GM21786 (cell line): ENCODE data around the gene FN3K.
"Not testable (repeated sequence)": the region's sequence is repeated elsewhere in the genome, so short reads cannot be mapped to it uniquely, and the experiment has no call there.

ENCODE experiments used
- ATAC-seq: cut with Tn5 transposase; IDR thresholded peaks from one replicate; pipeline ENCODE4 v1.9.1; 2021; ENCODE audit not compliant: unreplicated experiment

The FN3K gene

GRCh38 chr17:82772026-82772425 is 36.6 kb downstream of the FN3K start:
- ATAC-seq = no peak

- not testable (repeated sequence) for ATAC-seq
Observed at GRCh38 chr17:82774456-82774855, 39.0 kb downstream of the FN3K start.

DNA sequence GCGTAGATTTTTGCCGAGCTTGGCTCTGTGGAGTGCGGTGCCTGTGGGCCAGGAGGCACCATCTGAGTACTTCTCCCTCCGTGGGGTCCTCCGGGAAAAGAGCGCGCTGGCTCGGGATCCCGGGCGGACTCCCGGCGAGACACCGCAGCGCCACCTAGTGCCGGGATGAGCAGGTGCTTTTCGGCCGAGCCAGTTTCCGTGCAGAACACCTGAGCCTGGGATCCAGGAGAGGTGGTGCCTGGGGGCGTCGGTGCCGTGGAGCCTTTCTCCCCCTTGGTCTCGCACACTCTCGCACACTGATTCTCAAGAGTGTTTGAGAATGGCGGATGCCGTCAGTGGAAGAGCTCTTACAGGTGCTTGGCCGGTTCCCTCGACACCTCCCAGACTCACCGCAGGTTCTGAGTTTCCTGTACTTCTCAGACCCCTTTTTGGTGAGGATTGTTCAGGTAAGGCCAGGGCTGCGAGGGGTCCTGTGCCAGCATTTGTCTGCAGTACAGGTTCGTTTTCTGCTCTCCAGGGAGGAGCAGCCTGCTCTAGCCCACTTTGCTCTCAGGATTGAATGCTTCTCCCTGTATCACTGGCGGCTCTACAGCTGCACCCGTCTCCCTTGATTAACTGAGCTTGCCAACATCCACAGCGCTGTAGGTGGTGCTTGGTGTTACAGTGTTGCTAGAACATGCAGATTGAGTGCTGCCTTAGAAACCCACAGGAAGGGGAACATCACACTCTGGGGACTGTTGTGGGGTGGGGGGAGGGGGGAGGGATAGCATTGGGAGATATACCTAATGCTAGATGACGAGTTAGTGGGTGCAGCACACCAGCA is 39.8 kb downstream of the FN3K start:
- no peak for ATAC-seq

- no peak for ATAC-seq
Observed at GRCh38 chr17:82776454-82776853, 41.0 kb downstream of the FN3K start.

DNA sequence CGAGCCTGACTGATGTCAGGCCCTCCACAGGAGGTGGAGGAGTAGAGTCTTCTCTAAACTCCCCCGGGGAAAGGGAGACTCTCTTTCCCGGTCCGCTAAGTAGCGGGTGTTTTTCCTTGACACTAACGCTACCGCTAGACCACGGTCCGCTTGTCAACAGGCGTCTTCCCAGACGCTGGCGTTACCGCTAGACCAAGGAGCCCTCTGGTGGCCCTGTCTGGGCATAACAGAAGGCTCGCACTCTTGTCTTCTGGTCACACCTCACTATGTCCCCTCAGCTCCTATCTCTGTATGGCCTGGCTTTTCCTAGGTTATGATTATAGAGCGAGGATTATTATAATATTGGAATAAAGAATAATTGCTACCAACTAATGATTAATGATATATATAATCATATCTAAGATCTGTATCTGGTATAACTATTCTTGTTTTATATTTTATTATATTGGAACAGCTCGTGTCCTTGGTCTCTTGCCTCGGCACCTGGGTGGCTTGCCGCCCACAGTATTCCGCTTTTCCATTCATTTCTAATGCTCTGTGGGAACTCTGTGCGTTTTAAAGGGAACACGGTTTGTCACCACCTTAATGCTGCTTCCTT is 42.5 kb downstream of the FN3K start:
- ATAC-seq = not testable (repeated sequence)

DNA sequence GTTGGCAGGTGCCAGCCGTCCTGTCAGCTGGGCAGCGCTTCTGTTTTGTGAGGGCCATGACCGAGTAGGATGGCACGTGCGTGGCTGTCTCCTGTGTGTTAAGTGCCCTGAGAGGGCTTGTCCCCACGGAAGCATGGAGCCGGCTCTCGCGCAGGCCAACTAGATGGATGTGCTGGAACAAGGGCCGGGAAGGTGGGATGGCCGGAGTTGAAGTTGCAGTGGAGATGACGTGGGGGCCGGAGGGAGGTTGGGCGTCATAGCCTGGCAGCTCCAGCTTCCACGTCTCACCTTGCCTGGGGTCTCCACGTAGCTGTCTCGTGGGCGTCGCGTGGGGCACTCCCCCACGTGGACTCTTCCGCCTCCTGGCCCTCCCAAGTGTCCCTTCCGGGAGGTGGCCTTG is 44.1 kb downstream of the FN3K start:
- ATAC-seq = no peak

GRCh38 chr17:82780195-82780594 is 44.8 kb downstream of the FN3K start:
- no peak for ATAC-seq

DNA sequence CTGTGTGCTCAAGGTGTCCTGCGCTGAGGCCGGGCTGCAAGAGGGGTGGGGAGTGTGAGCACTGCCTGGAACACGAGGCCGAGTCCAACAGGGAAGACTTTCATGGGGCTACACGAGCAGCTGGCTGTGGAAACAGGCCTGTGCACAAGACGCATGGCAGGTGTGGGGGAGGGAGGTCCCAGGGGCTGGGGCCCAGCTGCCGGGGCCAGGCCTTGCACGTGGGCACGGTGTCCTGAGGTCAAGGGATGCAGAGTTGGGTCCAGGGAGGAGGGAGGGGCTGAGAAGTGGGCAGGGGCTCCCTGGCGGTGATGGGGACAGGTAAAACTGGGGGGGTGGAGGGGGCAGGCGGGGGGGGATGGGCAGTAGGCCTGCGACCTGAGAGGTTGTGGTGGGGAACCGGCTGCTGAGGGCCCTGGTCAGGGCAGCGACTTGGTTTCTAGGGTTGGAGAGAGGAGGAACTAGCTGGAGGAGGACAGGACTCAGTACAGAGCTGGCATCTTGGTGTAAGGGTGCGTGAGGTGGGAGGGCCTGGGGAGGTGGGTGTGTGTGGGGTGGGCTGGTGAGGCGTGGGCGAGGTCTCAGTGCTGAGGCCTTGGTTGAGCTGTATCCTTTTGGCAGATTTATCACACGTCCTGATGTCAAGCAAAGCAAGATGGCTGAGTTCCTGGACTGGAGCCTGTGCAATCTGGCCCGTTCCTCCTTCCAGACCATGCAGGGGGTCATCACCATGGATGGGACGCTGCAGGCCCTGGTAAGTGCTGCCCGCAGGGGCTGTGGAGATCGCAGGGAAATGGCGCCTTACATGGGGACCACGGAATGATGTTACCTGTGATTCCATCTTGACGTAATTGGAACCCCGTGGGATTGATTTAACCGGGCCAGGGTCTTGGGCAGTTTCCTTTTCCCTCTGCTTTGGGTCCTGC is 45.8 kb downstream of the FN3K start:
- no peak for ATAC-seq

- ATAC-seq = no peak
Observed at GRCh38 chr17:82781894-82782274, 46.5 kb downstream of the FN3K start.

DNA sequence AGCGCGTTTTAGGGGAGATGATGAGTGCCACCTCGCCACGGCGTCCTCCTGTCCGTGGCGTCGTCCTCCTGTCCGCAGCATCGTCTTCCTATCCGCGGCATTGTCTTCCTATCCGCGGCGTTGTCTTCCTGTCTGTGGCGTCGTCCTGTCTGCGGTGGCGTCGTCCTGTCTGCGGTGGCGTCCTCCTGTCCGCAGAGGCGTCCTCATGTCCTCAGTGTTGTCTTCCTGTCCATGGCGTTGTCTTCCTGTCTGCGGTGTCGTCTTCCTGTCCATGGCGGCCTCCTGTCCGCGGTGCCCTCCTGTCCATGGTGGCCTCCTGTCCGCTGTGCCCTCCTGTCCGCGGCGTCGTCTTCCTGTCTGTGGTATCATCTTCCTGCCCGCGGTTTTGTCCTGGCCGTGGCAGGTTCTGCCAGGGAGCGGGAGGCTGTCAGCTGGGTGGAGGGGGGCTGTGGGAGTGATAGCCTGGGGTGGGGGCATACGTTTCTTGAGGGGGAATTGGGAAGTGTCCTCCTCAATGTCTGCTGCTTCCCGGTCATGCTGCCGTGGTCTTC is 47.3 kb downstream of the FN3K start:
- no peak for ATAC-seq

GRCh38 chr17:82783498-82783897 is 48.1 kb downstream of the FN3K start:
- ATAC-seq = no peak

- ATAC-seq = not testable (repeated sequence)
Observed at GRCh38 chr17:82785581-82785980, 50.2 kb downstream of the FN3K start.

- ATAC-seq = no peak
Observed at GRCh38 chr17:82786427-82786826, 51.0 kb downstream of the FN3K start.

DNA sequence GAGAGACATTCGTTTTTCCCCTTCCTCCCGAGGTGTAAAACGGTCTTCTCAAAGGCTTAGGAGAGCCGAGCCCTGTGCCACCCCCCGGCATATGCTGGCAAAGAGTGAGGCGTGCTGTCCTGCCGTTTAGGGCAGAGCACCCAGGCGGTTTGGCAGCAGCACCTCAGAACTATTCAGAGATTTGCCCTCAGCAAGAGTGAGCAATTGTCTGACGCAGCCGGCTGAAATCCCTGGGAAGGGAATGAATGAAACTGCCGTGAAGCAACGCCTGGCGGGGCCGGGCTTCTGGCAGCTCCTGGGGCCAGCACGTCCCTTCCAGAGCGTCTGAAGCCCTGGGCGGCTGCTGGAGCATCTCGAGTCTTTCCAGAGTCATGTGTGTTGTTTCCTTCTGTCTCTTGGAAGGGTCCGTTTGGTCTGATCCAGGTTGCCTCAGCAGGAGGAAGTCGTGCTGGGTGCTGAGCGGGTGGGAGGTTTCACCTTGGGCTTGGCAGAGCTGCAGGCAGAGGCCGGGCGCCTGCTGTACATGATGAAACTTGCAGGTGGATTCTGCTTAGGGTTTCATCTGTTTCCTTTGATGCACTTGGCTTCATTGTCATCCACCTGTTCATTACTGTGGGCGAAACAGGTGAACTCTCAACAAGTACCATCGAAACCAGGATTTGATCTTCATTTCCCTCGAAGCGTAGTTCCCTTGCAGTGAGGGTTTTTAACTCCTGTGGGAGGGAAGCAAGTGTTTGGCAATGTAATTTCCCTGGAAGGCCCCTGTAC is 51.9 kb downstream of the FN3K start:
- no peak for ATAC-seq

- no peak for ATAC-seq
Observed at GRCh38 chr17:82788206-82789001, 53.0 kb downstream of the FN3K start.

GRCh38 chr17:82789051-82789592 is 53.7 kb downstream of the FN3K start:
- ATAC-seq = no peak

- no peak for ATAC-seq
Observed at GRCh38 chr17:82789806-82790205, 54.4 kb downstream of the FN3K start.

- no peak for ATAC-seq
Observed at GRCh38 chr17:82790391-82790790, 55.0 kb downstream of the FN3K start.

GRCh38 chr17:82791532-82791931 is 56.1 kb downstream of the FN3K start:
- no peak for ATAC-seq
